Limb (tissue), 2 donors: ENCODE data around the gene CALML3.
"Not testable (repeated sequence)": the region's sequence is repeated elsewhere in the genome, so short reads cannot be mapped to it uniquely, and the experiment has no call there.

ENCODE experiments used
- DNase-seq, 2 donors: peaks; one replicate each; pipeline ENCODE4 v3.0.0-alpha.2; 2016; ENCODE audit errors: extremely low spot score in 2 of 2

CALML3 gene

DNA sequence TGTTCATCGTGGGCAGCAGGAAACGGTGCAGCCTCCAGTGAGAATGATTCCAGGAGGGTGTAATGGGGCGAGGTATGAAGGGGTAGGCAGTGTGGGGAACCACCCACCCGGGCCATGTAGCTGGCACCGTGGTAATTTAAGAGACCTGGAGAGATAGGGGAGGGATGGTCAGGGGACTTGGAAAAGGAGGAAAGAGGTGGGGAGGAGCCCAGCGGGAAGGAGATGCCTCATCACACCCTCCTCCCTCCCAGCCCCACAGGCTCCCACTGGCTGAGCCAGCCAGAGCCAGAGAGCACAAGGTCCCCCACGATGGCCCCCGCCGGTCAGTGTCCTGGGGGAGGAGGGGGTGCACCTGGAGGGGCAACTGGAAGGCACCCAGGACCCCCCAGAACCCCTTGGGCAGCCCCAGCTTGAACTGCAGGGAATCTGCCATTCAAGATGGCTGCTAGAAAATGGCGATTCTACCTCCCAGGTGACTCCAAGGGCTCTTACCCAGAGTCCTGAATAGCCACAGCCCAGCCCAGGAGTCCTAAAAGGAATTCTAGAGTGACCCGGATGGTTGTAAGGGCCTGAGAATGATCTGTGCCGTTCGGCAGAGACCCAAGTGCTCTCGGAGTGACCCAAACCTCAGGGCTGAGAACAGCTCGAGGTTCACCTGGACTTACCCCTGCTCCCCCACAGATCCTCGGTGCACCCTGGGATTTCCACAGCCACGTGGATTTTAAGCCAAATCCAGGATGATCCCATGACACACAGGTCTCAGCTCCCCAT lies 28.8 kb downstream of the CALML3 start:
- peak in 1 of 2 donors; percentile 33 for DNase-seq

GRCh38 chr10:5555021-5555510 lies 30.3 kb downstream of the CALML3 start:
- peak in 1 of 2 donors; percentile 22 for DNase-seq

DNA sequence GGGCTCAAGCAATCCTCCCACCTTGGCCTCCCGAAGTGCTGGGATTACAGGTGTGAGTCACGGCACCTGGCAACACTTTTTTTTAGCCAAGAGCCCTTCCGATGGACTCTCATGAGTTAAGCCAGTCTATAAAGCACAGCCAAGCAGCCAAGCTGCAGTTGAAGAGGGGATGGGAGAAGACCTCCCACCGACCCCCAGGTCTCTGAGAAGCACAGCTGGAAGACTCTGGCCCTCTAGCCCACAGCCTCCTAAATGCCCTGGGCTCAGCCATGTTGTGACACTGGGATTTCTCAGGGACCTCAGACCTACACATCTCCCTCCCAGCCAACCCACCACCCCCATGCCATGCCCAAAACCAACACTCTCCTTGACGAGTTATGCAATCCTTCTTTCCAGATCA lies 31.1 kb downstream of the CALML3 start:
- no peak for DNase-seq

DNA sequence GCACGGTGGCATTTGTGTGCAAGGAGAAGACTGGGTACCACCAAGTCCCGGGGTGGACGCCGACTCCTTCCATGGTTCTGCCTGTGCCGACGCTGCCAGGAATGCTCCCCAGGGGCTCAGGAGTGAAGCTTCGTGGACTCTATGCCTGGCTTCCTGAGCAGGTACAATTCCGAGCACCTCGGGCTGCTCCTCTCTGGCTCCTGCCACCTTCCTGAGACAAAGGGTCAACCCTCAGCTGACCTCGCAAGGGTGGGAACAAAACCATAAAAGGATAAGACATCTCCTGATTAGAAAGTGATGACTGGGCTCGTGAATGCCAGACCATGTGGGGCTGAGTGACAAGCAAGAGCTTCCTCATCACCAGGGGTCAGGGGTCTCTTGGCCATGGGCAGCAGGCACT lies 31.8 kb downstream of the CALML3 start:
- peak in 1 of 2 donors; percentile 19 for DNase-seq

GRCh38 chr10:5557040-5557721 lies 32.4 kb downstream of the CALML3 start:
- DNase-seq: no peak

DNA sequence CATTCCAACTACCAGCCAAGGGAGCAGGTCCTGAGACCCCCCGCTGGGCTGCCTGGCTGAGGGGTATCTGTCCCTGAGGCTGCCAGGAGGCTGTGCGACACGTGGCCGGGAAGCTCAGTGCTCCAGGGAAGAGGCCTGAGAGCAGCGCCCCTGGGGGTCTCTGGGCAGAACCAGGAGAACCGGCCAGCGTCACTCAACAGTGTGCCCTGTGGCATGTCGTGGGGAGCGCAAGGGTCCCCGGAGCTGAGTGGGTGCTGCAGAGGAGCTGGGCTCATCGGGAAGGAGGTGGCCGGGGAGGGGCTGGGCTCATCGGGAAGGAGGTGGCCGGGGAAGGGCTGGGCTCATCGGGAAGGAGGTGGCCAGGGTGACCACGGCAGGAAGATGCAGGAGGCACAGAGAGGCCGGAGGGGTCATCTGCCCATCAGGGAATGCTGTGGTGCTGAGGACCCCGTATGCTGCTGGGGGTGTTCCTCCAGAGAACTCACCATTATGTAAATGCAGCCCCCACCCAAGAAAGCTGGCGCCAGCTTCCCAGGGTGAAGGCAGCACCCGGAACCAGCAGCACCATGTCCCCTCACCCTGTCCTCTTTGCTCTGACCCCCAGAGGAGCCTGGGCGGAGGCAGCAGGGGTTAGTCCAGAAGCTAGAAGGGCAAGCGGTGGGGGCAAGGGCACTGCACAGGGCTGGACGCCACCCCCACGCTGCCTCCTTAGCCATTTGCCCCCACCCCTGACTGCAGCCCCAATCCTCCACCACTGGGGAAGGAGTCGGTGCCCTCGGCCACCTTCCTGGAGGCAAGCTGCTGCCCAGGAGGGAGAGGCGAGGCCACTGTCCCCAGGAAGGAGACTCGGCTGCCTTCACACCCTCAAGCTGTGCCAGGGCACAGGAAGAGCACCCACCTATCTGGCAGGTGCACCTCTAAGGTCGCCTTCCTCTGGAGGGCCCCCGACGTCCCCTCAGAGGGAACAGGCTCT lies 33.3 kb downstream of the CALML3 start:
- DNase-seq: peak in 1 of 2 donors; percentile 27

DNA sequence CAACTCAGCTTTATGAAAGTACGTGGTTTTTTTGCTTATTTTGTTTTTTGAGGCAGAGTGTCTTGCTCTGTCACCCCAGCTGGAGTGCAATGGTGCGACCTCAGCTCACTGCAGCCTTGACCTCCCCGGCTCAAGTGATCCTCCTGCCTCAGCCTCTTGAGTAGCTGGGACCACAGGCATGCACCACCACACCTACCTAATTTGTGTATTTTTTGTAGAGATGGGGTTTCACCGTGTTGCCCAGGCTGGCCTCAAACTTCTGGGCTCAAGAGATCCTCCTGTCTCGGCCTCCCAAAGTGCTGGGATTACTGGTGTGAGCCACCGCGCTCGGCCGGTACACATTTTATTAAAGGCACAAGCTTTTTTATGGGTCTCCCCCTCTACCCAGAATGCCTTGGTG lies 34.3 kb downstream of the CALML3 start:
- not testable (repeated sequence) for DNase-seq

- DNase-seq: peak in 1 of 2 donors; percentile 25
Measured at GRCh38 chr10:5559642-5560141, 34.9 kb downstream of the CALML3 start.

- peak in 1 of 2 donors; percentile 33 for DNase-seq
Measured at GRCh38 chr10:5560142-5560816, 35.5 kb downstream of the CALML3 start.

DNA sequence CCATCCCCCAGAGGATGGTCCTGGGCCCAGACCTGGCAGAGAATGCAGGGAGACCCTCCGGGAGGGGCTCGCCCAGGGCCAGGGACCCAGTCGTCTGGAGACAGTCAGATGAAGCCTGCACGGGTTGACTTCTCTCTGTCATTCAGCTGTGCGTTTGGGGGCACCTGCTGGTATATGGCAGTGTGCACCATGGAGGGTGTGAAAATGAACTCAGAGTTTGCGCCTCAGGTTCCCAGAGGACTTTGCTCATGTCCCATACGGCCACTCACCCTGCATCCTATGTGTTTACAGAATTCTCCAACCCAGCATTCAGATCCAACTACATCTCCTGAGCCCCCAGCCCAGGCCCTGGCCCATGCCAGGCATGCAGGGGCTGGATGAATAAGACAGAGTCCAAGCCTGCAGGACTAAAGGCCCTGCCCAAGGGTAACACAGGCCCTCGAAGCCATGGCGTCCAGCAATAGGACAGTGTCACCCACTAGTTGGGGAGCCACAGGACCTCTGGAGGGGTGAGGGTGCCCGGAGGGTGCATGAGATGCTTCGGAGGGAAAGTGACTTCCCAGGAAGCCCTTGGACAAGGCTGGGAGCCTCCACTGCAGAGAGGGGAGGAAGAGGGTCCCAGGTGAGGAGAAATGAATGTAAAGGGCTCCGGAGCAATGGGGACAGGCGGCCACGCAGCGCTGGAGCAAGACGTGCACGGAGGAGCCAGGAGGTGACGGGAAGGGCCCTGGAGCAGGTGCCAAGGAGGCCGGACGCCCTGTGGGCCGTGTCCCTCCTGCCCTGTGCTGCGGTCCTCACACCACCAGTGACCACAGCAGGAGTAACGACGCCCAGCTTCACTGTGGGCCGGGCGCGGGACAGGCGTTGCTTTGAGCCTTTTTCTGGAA lies 36.3 kb downstream of the CALML3 start:
- peak in 1 of 2 donors; percentile 23 for DNase-seq

GRCh38 chr10:5561704-5562645 lies 37.2 kb downstream of the CALML3 start:
- DNase-seq: peak in 1 of 2 donors; percentile 24

- DNase-seq: peak in 1 of 2 donors; percentile 43
Measured at GRCh38 chr10:5563321-5563961, 38.7 kb downstream of the CALML3 start.

- DNase-seq: peak in 1 of 2 donors; percentile 26
Measured at GRCh38 chr10:5563991-5564536, 39.3 kb downstream of the CALML3 start.

DNA sequence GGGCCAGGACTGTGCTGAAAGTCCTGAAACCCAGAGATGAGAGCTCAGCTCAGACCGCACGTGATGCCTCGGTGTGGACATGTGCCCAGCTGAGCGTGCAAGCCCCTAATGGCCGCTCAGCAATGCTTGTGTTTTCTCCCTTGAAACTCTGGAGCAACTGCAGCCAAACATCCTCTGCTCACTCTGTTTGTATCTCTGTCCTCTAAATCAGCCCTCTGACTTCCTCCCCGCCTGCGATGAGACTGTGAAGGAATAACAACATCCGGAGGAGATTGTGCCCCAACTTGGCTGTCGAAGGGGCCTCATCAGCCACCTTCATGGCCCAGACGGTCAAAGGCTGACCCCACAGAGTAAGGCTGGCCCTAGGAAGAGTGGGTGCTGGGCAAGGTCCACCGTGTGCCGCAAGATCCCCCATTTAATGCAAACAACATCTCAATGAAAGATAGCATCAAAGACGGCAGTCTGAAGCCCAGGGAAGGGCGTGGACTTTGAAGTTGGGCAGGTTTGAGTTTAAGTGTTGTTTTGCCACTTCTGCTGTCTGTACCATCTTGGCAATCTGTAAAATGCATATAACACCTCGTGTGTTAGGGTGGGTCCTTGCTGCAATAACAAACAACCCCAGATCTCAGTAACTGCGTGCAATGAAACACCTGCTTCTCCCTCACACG lies 39.9 kb downstream of the CALML3 start:
- DNase-seq: no peak

GRCh38 chr10:5565205-5565545 lies 40.4 kb downstream of the CALML3 start:
- no peak for DNase-seq

GRCh38 chr10:5565671-5566581 lies 41.2 kb downstream of the CALML3 start:
- peak in 1 of 2 donors; percentile 28 for DNase-seq
